ENCODE data around the gene ZNF341.
"Not testable (repeated sequence)": the region's sequence is repeated elsewhere in the genome, so short reads cannot be mapped to it uniquely, and the experiment has no call there.

ZNF341 gene

DNA sequence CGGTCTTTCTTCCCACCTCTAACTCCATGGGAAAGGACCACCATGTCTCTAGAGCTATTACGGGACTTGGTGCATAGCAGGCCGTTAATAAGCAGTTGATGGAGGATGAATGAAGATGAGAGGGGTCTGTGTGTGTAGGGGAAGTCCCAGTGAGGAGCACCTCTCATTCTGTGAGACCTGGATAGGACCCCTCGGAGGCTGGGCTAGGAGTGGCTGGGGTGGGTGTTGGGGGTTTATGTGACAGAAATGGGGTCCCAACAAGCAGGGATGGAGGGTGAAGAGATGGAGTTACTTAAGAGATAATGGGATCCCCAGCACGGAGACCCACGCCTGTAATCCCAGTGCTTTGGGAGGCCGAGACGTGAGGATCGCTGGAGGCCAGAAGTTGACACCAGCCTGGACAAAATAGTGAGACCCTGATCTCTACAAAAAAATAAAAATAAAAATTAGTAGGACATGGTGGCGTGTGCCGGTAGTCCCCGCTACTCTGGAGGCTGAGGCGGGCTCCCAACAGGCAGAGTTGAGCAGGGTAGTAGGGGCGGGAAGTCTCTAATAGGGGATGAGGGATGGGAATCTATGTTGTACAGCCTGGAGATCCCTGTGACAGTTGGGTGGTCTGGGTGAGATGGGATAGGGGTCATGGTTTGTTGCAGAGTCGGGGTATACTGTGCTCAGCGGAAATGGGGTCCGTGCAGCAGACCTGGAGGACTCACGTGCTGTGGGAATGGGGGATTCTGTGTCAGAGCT, 677 bp upstream of the ZNF341 start:
- no peak for DNase-seq (ENCODE audit: low read depth)

DNA sequence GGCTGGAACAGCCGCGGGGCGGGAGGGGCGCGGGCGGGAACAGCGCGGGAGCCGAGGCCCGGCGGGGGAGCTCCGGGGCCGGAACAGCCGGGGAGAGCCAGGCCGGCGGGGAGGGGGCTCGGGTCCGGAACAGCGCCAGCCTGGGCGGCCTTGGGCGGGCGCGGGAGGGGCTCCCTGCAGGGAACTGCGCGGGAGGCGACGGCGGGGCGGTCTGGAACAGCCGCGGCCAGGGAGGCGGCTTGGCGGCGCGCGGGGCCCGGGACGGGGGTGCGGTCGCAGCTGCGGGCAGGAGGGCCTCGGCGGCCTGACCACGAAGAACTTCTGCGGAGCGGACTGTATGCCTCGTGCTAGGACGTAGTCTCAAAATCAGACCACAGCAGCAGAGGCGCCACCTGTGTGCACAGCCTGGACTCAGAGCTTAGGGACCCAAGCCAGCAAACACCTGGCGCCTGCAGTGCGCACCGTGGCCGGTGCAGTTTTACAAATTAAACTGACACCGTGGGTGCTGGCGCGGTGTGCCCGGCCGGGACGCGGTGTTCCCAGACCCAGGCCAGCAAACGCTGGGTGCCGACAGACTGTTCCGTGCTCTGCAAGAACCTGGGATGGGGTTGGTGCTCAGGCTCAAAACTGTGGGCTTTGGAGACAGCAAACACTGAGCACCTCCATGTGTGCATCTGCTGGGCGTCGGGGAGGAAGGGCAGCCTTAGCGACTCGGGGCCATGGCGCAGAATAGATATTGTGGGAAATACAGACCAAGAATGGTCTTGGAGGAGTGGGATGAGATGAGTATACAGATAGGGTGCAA, 572 bp downstream of the ZNF341 start:
- peak; percentile 82 for DNase-seq (ENCODE audit: low read depth)

DNA sequence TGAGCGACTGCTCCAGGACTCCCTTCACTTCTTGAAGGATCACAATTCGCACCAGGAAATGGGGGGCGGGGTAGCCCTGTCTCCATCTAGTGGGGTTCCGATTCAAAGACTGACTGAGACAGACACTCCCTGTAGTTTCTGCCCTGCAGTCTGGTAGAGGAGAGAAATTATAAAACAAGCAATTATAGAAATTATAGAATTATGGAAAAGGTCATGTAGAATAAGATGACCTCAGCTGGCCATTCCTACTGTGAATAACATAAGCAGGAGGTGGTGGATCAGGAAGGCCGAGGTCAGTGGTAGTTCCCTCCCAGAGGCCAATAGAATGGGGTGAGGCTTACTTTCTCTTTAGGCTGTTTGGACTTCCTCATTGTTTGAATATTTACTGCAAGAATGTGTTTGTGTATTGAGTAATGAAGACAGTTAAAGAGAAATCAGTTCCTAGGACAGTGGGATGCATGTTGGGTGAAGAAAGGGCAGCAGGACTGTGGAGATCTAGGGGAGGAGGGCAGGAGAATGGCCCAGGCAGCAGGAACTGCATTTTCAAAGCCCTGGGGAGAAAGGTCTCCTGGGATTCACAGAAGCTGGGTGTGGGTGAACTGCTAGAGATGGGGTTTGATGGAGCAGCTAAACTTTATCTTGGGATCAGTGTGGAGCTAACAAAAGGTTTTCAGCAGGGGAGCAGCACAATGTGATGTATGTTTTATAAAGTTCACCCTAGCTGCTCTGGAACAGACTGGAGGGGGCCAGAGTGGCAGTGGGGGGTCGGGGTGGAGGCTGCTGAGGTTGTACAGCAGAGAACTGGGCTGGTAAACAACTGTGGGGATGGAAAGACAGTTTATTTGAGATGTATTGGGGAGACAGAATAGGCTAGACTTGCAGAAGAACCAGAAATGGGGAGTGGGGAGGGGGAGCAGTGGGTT, 2.1 kb downstream of the ZNF341 start:
- peak; percentile 81 for DNase-seq (ENCODE audit: low read depth)

DNA sequence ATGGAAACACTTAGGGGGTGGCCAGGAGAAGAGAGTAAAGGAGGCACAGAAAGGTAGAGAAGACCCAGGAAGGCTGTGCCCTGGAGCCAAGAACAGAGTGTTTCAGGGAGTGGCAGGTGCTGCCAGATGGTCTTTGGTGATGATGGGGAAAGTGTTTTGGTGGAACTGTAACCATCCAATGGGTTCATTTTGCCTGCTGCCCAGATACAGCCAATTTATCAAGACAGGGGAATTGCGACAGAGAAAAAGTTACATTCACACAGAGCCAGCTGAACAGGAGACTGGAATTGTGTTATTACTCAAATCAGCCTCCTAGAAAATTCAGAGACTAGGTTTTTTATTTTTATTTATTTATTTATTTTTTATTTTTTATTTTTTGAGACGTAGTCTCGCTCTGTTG, 5.2 kb downstream of the ZNF341 start:
- DNase-seq (ENCODE audit: low read depth): no peak

DNA sequence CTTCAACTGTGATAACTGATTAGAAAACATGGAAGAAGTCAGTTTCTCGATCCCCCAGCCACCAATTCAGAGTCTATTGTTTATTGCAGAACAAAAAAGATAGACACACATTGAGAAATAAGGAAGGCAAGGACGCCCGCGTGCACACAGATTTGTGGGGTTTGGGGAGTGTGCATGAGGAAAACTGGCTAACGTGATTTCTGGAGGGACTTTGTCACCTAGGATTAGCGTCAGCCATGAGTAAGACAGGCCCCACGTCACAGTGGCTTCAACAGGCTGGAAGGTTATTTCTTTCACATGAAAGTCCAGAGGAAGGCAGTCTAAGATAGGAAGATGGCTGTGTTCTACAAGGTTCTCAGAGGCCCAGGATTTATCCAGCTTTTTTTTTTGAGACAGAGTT, 7.7 kb downstream of the ZNF341 start:
- DNase-seq (ENCODE audit: low read depth): no peak

DNA sequence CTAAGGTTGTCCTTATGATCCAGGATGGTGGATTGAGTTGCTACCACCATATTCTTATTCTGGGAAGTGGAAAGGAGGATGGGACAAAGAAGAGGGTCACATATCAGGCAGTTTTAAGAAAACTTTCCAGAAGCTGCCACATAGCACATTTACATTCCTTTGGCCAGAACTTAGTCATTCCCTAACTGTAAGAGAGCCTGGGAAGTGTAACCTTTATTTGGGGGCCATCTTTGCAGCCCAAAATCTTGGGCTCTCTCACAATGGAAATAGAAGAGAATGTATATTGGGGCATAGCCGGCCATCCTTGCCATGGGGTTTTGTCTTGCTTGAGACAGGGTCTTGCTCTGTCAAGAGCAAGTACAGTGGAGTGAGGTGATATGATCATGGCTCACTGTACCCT, 8.4 kb downstream of the ZNF341 start:
- no peak for DNase-seq (ENCODE audit: low read depth)

DNA sequence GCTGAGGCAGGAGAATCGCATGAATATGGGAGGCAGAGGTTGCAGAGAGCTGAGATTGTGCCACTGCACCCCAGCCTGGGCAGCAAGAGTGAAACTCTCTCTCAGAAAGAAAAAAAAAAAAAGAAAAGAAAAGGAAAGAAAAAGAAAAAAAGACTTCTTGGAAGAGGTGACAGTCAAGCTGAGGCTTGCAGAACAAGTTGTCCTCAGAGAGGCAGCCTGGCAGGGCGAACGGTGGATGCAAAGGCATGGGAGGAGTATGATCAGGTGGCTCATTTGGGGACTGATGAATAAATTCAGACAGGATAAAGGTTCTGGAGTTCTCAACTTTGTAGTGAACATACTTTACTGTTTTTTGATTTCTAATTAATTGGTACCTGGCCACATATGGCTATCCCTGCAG, 12.4 kb downstream of the ZNF341 start:
- DNase-seq (ENCODE audit: low read depth): no peak

DNA sequence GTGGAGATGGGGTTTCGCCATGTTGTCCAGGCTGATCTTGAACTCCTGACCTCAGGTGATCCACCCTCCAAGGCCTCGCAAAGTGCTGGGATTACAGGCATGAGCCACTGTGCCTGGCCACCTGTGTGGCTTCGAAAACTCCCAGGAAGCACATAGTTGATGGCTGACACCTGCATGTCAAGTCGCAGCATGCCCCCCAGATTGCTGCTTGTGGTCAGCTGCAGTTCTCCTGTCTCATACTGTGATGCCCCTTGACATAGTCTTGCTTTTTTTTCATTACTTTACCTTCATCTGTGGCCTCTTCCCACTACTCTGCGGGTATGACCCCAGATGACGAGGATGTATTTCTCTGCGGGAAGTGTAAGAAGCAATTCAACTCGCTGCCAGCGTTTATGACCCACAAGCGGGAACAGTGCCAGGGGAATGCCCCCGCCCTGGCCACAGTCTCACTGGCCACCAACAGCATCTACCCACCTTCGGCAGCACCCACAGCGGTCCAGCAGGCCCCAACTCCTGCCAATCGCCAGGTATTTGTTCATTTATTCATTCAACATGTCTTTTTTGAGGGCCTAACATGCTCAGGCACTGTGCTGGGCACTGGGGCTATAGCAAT, 13.1 kb downstream of the ZNF341 start:
- no peak for DNase-seq (ENCODE audit: low read depth)

DNA sequence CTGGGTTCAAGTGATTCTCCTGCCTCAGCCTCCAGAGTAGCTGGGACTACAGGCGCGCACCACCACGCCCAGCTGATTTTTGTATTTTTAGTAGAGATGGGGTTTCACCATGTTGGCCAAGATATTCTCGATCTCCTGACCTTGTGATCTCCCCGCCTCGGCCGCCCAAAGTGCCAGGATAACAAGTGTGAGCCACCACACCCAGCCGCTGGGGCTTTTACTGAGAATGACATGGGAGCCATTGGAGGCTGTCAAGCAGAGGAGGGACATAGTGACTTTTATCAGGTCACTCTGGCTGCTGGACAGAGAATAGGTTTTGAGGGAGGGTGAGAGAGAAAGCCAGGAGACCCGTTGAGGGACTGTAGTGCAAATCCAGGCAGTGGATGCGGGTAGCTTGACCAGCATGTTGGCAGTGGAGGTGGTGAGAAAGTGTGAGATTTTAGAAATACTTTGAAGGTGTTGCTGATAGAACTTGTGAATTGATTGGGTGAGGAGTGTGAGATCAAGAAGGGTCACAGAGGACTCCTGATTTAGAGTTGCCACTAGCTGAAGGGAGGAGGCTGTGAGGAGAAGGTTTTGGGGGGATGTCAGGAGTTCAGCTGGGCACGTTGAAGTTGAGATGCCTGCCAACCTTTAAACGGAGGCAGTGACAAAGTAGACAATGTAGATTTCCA, 14.7 kb downstream of the ZNF341 start:
- no peak for DNase-seq (ENCODE audit: low read depth)

DNA sequence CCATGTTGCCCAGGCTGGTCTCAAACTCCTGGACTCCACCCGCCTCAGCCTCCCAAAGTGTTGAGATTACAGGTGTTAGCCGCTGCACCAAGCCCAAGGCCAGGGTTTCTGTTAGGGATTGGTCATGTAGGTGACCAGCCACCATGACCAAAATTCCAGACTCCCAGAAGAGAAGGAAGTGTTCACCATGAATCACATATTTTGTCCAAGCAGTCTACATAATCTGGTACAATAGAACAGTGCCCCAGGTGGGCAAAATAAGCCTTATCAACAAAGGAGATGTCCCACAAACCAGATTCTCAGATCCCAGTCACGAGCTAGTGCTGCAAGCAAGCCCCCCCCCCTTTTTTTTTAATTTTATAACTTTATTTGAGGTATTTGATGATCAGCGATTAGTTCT, 20.0 kb downstream of the ZNF341 start:
- no peak for DNase-seq (ENCODE audit: low read depth)

DNA sequence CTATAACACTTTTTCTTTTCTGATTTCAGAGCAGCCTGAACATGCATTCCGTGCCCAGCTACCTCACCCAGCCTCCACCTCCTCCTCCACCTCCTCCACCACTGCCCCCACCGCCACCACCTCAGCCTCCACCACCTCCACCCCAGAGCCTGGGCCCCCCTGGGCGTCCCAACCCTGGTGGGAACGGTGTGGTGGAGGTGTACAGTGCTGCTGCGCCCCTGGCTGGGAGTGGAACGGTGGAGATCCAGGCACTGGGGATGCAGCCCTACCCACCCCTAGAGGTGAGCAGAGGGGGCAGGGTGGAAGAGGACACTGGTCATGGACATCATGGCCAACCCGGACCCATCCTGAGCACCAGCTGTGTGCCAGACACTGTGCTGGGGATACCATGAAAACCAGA, 21.3 kb downstream of the ZNF341 start:
- DNase-seq (ENCODE audit: low read depth): no peak

DNA sequence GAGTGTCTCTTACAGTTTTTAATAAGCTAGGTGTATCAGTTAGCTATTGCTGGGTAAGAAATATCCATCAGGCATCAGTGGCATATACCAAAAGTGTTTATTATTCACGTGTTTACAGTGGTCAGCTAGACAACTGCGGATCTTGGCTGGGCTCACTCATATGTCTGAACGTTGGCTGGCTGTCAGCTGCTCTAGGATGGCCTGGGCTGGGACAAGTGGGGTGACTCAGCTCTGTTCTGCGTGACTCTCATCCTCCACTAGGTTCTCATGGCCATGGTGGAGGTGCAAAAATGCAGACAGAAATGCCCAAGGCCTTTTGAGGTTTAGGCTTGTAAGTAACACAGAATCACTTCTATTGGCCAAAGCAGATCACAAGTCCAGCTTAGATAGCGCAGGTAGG, 22.0 kb downstream of the ZNF341 start:
- DNase-seq (ENCODE audit: low read depth): no peak

DNA sequence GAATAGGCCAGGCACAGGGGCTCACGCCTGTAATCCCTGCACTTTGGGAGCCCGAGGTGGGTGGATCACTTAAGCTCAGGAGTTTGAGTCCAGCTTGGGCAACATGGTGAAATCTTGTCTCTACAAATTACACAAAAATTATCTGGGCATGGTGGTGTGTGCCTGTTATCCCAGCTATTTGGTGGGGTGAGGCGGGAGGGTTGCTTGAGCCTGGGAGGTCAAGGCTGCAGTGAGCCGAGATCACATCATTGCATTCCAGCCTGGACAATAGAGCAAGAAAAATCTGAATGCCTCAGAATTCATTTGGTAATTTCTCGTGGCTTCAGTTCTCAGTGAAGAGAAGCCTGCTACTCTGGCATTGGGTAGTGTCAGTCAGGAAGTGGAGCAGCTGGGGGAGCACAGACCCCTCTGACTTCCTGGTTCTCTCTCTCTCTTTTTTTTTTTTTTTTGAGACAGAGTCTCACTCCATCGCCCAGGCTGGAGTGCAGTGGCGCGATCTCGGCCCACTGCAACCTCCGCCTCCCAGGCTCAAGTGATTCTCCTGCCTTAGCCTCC, 24.2 kb downstream of the ZNF341 start:
- DNase-seq (ENCODE audit: low read depth): not testable (repeated sequence)

DNA sequence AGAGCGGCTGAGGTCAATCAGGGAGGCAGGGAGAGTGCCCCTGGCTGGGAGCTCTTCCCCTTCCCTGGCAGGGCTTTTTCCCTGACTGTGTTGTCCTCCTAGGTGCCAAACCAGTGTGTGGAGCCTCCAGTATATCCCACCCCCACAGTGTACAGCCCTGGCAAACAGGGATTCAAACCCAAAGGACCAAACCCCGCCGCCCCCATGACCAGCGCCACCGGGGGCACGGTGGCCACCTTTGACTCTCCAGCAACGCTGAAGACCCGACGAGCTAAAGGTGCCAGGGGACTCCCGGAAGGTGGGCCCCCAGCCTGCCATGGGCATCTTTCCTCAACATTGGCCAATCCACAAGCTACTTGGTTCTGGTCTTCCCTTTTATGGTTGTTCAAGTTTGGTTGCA, 25.2 kb downstream of the ZNF341 start:
- DNase-seq (ENCODE audit: low read depth): no peak

DNA sequence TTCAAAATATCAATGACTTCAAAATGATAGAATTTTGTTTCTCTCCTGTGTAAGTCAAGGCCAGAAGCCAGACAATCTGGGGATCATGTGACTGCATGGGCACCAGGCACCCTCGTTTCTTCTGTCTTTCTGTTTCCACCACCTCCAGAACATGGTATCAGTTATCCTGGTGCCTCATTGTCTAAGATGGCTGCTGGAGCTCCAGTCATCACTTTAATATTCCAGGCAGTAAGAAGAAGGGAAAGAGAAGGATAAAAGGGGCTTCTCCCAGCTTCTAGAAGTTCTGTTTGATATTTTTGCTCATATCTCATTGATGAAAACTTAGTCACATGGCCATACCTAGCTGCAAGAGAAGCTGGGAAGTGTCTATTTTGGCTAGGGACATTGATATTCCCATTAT, 25.7 kb downstream of the ZNF341 start:
- DNase-seq (ENCODE audit: low read depth): no peak

DNA sequence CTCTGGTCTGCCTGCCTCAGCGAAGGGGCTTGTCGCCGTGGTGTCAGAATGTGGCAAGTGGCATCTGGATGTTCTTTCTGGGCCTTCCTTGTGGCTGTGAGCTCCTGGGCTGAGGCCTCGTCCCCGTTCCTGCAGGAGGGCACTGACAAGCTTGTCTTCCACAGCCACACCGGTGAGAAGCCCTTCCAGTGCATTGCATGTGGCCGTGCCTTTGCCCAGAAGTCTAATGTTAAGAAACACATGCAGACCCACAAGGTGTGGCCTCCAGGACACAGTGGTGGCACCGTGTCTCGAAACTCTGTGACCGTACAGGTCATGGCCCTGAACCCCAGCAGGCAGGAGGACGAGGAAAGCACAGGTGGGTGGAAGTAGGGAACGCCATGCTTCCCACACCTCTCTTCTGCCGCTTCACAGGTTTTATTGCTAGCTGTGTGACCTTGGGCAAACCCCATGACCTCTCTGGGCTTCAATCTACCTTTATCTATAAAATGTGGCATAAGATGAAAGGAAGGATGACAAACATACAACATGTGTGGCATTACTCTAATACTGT, 30.0 kb downstream of the ZNF341 start:
- no peak for DNase-seq (ENCODE audit: low read depth)

DNA sequence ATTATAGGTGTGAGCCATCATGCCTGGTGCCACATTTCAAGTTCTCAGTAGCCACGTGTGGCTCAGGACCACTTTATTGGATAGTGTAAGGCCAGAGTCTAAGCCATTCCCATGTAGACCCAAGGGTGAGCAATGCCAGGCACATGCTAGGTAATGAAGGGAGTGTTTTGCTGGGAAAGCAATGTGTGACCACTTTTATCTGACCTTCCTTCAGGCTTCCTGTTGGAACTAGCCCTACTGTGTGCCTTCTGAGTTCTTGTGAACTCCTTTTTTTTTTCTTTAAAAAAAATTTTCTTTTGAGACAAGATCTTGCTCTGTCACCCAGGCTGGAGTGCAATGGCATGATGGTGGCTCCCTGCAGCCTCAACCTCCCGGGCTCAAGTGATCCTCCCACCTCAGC, 33.3 kb downstream of the ZNF341 start:
- no peak for DNase-seq (ENCODE audit: low read depth)

DNA sequence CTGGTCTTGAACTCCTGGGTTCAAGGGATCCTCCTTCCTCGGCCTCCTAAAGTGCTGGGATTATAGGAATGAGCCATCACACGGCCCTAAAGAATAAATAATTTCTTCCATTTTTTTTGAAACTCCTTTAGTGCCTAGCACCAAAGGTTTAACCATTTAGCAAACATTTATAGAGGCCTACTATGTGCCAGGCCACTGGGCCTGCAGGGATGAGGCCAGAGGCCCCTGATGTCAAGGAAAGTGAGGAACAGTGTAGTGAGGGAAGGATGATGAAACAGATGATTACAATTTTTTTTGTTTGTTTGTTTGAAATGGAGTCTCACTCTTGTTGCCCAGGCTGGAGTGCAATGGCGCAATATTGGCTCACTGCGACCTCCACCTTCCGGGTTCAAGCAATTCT, 33.8 kb downstream of the ZNF341 start:
- no peak for DNase-seq (ENCODE audit: low read depth)

DNA sequence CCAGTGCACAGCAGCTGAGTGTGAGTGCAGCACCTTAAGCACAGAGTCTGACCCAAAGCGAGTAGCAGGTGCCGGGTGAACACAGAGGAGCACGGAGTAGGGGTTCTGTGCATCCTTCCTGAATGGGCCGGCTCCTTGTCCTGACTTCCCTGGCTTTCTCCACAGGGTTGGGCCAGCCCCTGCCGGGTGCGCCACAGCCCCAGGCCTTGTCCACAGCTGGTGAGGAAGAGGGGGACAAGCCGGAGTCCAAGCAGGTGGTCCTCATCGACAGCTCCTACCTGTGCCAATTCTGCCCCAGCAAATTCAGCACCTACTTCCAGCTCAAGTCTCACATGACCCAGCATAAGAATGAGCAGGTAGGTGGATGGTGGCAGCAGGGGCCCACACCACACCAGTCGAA, 34.9 kb downstream of the ZNF341 start:
- no peak for DNase-seq (ENCODE audit: low read depth)

DNA sequence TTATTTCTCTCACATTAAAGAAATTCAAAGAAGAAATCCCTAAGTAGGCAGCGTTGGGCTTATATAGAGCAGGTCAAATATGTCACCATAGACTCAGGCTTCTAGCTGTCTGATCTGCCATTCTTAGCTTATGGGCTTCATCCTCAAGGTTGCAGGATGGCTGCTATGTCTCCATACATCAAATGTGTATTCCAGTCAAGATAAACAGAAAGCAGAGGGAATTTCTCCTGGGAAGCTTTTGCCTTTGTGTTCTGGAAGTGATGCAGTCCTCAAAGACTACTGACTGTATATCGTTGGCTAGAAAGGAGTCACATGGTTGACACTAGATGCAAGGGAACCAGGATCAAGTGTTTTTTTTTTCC, 36.0 kb downstream of the ZNF341 start:
- no peak for DNase-seq (ENCODE audit: low read depth)

DNA sequence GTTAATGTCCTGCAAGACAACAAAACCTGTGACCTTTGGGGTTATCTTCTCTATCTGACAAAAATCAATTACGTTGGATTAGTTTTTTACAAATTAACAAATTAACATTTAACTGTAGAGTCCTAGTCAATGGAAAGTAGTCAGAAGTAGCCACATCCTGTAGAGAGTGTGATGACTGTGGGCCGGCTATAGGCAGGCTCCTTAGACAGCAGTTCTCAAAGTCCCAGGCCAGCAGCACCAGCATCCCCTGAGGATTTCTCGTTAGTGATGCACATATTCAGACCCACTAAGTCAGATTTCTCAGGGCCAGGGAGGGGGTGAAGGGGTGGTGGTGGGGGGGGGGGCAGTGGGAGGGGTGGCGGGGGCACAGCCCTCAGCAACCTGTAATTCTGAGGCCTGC, 37.2 kb downstream of the ZNF341 start:
- no peak for DNase-seq (ENCODE audit: low read depth)

Data from fibroblast of gingiva (primary cell).